Measurements from ENCODE around the gene FANCE. TPM values are rescaled to one million over a fixed set of nuclear protein-coding genes. Genes with fewer than 3 reads are reported as not detected.

The FANCE gene
- polyA plus RNA-seq, 3 donors: 9.7 to 10.8 (median 10.6) TPM

DNA sequence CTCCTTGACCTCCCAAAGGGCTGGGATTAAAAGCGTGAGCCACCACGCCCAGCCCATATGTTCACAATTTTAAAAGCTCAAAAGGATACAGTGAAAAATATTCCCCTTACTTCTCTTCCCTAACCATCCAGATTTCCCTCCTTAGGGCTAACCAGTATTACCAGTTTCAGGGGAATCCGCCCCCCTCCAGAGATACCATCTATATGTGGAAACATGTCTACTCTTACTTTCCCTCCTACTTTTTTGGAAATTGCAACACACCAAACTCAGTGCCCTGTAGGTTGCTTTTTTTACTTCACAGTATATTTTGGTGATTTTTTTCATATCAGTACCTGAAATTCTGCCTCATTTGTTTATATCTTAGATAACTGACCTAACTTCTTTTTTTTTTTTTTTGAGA lies 9.1 kb downstream of the FANCE start:
- DNase-seq: no peak

DNA sequence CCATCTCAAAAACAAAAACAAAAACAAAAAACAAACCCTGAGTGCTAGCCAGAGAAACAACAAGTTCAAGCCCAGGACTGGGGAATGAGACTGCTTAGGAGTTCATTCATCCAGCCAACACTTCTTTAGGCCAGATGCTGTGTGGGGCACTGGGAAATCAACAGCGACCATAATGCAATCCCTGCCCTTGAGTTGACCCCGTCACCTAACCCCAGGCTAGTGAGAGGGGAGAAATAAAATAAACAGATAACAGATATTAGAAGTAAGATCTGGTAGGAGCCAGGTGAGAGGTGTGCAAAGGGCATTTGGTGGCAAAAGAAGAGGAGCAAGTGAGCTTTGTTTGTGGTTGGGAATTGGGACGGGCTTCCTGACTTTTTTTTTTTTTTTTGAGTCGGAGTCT lies 11.2 kb downstream of the FANCE start:
- no peak for DNase-seq

- DNase-seq: no peak
Measured at GRCh38 chr6:35465646-35466045, 13.5 kb downstream of the FANCE start.

- peak; percentile 97 for DNase-seq
Measured at GRCh38 chr6:35468181-35468979, 16.2 kb downstream of the FANCE start, which contains the start of gene RPL10A. Gene RPL10A (plus strand): TSS chr6:35468401. CDS start chr6:35468435, 34 bp downstream.

DNA sequence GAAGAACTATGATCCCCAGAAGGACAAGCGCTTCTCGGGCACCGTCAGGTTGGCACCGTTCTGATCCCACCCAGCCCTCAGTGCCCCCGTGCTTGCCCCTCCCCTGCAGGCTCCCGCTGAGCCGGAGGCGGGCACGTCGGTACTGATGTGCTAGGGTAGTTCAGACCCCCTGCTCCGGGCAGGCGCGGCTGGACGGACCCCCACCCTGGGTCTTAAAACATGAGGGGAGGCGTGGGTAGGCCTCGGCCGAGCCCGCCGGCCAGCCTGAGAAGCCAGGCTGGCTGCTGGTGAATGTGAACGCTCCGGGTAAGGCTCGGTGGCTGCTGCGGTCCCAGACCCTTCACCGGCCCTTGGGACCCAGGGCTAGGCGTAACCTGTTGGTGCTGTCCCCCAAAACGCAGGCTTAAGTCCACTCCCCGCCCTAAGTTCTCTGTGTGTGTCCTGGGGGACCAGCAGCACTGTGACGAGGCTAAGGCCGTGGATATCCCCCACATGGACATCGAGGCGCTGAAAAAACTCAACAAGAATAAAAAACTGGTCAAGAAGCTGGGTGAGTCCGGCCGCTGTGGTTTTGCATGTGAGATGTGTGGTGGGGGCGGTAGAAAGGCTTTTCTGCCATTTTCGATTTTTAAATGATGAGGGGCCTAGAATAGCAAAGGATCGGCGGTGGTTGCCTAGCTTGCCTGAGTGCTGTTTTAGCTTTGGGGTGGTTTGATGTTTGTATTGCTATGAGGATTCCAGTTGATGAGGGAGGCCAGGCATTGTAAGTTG lies 17.0 kb downstream of the FANCE start:
- DNase-seq: no peak

- DNase-seq: no peak
Measured at GRCh38 chr6:35469751-35470662, 17.9 kb downstream of the FANCE start.

DNA sequence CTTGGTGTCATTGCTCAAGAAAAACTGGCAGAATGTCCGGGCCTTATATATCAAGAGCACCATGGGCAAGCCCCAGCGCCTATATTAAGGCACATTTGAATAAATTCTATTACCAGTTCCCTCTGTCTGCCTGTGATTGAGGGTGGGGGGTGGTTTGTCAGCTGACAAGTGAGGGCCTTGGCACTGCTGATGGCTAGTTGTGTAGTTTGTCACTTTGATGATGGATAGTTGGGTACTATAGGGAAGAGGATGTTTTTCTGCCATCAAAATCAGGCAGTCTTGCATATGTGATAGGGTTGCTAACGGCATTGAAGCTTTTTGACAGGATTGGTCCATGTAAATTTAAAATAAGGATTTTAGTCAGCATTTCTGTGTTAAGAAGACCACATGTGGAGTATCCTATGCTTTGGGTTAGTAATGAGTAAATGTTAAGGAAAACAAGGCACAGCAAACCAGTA lies 18.6 kb downstream of the FANCE start:
- no peak for DNase-seq

DNA sequence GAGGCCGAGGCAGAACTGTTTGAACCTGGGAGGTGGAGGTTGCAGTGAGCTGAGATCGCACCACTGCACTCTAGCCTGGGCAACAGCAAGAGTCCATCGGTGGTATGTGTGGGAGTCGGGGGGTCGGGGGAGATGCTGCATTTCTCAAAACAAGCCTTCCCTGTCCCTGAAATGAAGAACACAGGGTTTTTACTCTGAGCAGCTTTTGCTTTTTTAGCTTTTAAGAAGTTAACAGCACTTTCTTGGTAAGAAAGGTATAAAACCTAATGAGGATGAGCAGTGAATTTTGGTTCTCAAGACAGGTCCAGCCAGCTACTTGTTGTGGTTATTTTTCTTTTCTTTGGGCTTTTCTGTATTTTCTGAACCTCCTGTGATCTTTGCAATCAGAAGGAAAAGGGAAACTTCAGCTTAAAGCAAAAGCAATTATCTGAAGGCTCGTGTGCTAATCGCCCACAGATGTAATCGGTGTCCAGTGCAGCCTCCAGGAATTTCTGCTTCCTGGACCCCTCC lies 19.8 kb downstream of the FANCE start:
- no peak for DNase-seq

DNA sequence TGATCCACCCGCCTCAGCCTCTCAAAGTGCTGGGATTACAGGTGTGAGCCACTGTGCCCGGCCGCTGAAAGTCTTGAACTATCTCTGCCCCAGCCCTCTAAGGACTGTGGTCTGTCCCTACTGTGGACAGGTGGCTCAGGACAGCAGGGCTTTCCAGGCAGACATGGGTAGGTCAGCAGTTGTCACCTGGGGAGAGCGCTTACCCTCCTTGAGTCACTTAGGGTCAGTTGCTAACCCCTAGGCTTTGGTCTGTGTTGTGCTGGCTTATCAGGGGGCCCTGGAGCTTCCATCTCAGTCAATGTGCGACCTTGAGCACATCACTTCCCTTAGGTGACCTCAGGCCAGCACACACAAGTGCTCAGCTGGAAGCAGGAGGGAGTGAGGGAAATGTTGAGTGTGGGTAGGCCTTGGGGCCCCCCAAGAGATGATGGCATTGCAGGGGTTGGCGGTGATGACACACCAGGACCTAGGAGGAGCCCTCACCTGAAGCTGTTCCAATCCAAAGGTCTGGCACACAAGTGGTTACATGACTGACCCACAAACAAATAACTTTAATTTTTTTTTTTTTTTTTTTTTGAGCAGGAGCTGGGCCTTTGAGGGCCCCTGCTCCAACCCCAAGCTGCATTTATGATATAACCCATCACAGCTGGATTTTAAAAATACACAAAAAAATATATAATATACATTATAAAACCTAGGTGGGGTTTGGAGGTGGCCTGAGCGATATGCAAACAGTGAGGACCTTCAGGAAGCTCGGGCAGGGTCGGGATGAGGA lies 21.1 kb downstream of the FANCE start:
- DNase-seq: no peak

- no peak for DNase-seq
Measured at GRCh38 chr6:35473850-35474130, 21.7 kb downstream of the FANCE start.

- DNase-seq: no peak
Measured at GRCh38 chr6:35474131-35474941, 22.2 kb downstream of the FANCE start.

- no peak for DNase-seq
Measured at GRCh38 chr6:35474942-35475570, 22.9 kb downstream of the FANCE start.

DNA sequence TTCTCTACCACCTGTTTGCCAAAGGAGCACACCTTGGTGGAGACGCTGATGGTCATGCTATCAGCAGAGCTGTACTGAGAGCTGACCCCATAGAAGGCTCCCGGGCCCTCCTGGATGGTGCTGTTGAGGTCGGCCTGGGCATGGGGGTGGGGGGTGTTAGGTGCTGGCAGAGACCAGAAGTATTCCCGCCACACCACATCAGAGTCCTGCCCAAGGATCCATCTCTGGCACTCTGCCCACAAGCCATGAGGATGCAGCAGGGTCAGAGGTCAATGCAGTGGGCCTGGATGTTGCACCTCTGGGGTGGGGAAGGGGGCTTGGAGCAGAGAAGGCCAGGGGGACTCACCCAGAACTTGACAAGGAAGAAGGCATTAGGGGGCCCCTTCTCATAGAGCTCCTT lies 23.4 kb downstream of the FANCE start:
- no peak for DNase-seq

- no peak for DNase-seq
Measured at GRCh38 chr6:35476004-35476403, 23.9 kb downstream of the FANCE start.

- DNase-seq: no peak
Measured at GRCh38 chr6:35477028-35477427, 24.9 kb downstream of the FANCE start.

GRCh38 chr6:35477551-35478179 lies 25.5 kb downstream of the FANCE start:
- DNase-seq: no peak

DNA sequence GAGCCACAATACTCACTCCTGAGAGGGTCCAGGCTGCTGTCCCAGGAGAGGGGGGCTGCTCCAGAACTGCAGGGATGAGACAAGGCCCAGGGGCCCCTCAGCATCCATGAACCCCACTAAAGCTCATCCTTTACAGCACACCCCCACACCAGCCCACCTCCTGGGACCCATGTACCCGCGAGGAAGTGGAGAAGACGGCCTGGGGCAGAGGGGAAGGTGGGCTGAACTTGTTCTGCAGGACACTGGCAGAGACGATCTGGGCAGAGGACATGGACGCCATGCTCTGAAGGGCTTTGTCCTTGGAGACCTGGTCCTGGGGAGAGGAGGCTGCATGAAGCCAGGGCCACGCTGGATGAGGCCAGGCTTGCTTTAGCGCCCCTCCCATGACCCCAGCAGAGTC lies 26.1 kb downstream of the FANCE start:
- no peak for DNase-seq

DNA sequence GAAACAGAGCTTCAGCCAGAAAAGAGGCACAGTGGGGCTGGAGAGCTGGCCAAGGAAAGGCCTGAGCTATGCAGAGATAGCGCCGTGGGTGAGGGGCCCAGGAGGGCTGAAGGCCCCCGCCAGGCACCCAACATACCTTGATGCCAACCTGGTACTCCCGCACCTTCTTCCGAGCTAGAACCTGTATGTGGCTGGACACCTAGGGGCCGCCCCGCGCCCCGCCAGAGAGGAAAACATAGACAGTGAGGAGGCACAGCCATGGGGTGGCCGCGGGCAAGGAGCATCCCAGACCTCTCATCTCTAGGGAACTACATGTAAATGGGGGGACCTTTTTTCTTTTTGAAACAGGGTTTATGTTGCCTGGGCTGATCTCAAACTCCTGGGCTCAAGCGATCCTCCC lies 28.0 kb downstream of the FANCE start:
- no peak for DNase-seq

DNA sequence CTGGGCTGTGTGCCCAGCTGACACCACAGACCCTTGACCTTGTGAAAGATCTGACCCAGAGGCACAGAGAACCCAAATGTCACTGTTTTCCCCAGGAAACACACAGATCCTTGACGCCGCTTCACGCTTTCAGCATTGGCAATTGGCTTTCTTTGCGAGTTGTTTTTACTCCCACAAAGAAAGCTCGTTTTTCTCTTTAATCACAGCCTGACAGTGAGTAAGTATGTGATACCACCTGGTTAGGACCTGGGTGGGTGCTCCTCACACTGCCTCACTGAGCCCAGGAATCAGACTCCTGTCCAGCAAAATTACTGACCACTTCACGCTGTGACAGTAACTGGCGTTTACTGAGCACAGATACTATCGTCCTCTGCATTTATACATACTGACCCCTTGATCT lies 29.1 kb downstream of the FANCE start:
- DNase-seq: no peak
